Measurements from ENCODE around the gene NPAS4.
A peak's percentile ranks its signal among the peaks of the same experiment; 100 is the strongest.
"Not testable (repeated sequence)": the region's sequence is repeated elsewhere in the genome, so short reads cannot be mapped to it uniquely, and the experiment has no call there.

The NPAS4 gene

DNA sequence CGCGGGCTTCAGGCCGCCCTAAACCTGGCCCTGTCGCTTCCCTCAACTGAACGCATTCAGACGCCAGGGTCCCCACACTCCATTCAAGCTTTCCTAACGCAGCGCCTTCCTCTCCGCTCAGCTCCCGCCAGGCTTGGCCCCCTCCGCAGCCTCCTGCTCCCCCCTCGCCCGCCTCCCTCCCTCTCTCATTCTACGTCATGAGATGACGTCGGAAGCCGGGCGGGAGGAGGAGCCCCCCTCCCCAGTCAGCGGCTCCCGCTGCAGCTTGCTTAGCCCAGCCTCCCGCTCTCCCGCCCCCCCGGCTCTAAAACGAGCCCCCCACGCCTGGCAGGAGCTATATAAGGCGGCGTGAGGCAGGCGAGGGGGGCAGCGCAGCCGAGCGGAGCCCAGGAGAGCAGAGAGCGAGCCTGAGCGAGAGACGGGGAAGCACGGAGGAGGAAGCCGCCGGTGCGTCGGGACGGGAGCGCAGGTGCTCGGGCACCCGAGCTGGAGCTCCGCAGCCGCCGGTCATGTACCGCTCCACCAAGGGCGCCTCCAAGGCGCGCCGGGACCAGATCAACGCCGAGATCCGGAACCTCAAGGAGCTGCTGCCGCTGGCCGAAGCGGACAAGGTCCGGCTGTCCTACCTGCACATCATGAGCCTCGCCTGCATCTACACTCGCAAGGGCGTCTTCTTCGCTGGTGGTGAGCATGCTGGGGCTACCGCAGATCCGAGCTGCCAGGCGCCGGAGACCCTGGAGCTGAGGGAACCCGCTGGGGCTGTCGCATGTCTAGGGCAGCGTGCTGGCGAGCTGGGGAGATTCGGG is at the start of gene NPAS4:
Gene NPAS4, plus strand, starts transcription at position 365 of the 806 bp plus-strand sequence. Its CDS starts 145 bp downstream, at position 510.
- DNase-seq (ENCODE audit: low read depth), result no peak

DNA sequence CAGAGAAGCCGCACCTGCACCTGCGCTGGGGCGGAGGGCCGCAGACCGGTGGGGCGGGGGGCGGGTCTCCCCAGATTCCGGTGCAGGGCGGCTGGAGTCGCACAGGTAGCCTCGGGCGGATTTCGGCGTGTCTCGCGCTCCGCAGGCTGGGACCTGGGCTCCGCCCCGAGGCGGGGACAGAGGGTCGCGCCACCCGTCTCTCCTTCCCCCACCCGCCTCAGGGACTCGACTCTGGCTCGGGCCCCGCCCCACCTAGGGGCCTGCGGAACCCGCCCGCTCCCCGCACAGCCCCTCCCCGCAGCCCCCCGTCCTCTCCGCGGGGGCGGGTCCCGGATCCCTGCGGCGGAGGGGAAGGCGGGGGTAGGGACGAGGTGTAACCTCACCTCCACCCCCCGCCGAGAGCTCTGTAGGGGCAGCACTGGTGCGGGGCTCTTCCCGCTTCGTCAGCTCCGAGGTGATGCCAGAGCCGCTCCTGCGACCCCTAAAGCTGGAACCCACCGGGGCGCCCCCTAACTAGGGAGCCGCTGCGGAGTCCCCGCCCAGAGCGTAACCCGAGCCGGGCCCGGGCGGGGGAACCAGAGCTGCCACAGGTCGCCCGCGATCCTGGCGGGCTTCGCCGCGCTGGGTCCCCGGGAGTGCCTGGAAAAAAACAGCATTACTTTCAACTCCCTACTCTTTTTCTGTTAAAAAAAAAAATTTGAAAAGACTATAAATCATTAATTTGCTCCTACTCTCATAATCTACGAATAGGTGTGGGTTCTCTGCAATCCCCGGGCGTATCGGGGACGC is 49.0 kb upstream of the NPAS4 start, which contains the start of gene SLC29A2:
Gene SLC29A2, minus strand, starts transcription at position 134 of the 789 bp plus-strand sequence. CDS start 169 bp downstream, outside the sequence.
- DNase-seq (ENCODE audit: low read depth), result peak; percentile 59

DNA sequence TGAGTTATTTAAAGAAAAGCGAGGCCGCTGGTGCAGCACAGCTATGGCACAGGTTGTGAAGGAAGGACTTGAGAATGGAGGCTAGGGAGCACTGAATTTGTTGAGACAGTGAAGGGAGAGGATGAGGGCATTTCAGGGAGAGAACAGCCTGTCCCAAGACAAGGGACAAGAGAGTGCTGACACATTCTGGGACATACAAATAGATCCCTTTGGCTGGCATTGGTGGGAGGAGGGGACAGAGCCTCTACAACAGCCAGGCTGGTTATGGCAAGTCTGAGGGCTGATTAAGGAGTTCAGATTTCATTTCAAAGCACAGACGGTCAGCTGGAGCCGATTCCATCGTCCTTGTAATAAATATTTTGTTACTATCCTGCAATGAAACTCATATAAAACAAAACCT is 47.6 kb upstream of the NPAS4 start:
- DNase-seq (ENCODE audit: low read depth), result no peak

DNA sequence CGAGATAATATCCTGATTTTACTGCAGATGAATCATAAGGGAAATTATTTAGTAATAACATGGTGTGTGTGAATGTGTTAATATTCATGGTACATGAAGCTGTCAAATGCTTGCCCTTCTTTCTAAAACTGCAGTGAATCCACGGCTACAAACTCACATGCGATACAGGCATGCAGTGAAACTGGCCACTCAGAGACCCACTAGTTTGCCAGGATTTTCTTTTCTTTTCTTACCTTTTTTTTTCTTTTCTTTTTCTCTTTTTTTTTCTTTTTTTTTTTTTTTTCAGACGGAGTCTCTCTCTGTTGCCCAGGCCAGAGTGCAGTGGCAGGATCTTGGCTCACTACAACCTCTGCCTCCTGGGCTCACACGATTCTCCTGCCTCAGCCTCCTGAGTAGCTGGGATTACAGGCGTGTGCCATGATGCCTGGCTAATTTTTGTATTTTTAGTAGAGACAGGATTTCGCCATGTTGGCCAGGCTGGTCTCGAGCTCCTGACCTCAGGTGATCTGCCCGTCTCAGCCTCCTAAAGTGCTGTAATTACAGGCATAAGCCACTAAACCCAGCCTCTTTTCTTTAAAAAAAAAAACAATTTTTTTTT is 47.0 kb upstream of the NPAS4 start:
- not testable (repeated sequence) for DNase-seq (ENCODE audit: low read depth)

DNA sequence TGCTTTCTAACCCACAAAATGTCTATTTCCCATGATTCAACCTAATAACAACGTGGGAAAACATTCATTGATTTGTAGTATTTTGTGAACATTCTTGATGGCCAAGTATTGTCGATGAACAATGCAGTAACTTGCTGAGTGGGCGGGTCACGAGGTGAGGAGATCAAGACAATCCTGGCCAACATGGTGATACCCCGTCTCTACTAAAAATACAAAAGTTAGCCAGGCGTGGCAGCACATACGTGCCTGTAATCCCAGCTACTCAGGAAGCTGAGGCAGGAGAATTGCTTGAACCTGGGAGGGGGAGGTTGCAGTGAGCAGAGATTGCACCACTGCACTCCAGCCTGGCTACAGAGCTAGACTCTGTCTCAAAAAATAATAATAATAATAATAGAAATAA is 40.6 kb upstream of the NPAS4 start:
- not testable (repeated sequence) for DNase-seq (ENCODE audit: low read depth)

DNA sequence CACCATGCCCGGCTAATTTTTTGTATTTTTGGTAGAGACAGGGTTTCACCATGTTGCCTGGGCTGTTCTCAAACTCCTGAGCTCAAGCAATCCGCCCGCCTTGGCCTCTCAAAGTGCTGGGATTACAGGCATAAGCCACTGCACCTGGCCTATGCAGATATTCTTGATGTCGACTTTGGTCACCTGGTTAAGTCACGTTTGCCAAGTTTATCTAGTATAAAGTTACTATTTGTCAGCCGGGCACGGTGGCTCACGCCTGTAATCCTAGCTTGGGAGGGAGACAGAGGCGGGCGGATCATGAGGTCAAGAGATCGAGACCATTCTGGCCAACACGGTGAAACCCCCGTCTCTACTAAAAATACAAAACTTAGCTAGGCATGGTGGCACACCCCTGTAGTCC is 36.5 kb upstream of the NPAS4 start:
- not testable (repeated sequence) for DNase-seq (ENCODE audit: low read depth)

DNA sequence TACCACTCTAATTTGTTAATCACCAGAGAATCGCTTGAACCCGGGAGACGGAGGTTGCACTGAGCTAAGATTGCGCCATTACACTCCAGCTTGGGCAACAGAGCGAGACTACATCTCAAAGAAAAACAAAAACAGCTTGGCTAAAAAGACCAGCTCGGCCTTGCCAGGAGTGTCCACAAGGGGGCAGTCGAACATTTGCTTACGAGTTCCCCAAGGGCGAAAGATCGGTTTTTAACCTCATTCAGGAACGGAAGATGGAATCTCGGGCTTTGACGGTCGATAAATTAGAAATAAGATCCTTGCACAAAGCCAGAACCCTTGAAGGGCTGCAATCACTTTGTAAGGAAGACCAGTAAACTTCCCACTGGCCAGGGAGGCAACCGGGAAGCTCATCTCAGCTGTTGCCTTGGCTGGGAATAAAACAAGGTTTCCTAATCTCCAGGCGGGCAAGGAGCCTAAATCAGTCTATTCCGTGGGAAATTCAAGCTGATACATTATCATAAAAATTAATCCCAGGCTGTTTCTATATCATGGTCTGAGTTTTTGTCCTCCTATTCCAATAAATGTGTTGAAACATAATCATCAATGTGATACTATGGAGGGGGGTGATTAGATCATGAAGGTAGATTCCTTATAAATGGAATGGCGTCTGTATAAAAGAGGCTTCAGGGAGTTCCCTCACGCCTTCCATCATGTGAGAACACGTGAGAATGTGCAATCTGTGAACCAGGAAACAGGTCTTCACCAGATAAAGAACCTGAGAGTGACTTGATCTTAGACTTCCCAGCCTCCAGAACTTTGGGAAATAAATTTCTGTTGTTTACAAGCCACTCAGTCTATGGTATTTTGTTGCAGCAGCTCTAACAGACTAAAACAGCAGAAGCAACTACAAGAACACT is 34.4 kb upstream of the NPAS4 start:
- peak; percentile 82 for DNase-seq (ENCODE audit: low read depth)

DNA sequence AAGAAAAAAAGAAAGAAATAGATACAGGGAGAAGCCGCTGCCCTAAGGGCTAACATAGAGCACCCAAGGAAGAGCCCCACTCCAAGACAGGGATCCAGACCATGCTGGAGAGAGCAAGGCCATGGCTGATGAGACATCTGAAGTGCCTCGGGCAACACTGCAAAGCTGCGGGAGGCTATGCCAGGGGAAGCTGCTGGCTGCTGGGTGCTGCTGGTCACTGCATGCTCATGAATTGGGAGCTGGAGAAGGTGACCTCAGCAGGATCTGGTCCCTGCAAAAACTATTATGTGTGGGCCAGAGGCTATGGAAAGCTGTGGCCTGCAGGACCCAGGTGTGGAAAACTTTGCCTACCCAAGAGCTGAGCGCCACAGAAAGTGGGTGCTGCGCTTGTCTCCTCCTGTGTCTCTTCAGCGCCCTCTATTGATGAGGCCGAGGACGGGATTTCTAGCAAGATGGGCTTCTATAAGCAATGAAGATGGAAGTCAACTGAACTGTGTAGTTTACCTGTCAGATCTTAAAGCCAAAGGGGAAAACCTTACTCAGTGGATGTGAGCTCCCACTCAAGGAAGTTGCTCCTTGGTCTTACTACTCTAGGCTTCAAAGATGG is 32.0 kb upstream of the NPAS4 start:
- DNase-seq (ENCODE audit: low read depth), result peak; percentile 62

DNA sequence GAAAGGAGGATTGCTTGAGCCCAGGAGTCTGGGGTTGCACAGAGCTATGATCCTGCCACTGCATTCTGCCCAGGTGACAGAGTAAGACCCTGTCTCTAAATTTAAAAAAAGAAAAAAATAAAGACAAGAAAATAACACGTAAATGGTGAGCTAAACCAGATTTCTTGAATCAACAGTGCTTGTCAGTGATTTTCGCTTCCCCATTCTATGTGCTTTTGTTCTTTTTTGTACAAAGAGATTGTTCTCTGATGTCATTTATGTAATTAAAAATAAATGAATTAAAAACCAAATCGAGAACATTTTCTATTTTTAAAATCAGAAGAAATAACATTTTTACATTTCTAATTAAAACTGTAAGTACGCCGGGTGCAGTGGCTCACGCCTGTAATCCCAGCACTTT is 29.5 kb upstream of the NPAS4 start:
- DNase-seq (ENCODE audit: low read depth), result no peak

DNA sequence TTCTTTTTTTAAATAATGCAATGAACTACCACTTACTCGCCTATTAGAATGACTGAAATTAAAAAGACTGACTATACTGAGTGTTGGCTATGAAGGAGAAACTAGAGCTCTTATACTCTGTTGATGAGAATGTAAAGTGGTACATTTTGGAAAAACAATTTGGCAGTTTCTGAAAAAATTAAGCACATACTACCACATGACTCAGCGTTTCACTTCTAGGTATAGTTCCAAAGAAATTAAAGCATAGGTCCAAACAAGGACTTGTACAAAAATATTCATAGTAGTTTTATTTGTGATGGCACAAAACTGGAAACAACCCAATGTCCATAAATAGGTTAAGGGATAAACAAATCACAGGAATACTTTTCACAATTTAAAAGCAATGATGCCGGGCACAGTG is 26.9 kb upstream of the NPAS4 start:
- DNase-seq (ENCODE audit: low read depth), result no peak

DNA sequence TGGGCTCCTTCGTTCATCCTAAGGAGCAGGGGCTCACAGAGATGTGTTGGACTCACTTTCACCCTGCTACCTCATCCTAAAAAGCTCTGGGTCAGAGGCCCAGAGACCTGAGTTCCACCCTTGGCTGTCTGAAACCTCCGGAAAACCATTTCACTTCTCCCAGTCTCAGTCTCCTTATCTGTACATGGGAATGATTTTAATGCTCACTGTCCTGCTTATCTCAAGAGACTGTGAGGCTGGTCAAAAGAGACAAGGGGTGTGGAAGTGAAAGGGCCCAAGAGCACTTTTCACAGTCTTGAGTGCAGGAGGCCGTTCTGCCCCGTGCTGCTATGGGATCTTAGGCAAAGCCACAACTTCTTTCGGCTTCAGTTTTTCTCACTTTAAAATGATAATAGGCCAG is 13.2 kb upstream of the NPAS4 start:
- no peak for DNase-seq (ENCODE audit: low read depth)

DNA sequence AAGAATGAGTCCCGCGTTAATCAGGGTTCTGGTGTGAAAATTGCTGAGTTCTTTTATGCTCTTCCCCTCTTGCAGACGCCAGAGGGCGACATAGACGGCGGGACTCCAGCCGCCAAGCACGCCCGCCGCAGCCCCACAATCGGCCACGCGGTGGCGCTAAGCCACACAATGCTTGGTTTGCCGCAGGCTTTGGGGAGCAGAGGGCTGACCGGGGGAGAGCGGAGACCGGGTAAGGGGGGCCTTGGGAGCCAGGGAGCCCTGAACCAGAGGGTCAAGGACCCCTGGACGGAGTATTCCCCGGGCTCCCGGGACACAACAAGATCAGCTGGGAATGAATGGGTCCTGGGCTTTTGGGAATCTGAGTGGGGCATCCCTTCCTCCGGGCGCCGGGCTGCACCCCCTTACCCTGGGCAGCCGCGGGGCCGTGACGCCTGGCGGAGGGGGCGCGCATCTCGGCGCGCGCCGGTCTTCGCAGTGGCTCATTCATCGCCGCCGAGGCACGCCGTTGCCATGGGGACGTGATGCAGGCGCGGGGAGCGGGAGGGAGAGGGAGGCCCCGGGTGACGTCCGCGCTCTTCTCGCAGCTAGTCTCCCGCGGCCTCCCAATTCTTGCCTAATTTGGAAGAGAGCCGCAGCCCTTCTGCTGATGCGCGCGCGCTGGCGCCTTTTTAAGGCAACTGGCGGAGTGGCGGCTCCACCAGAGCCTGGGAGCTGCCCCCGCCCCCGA is 12.2 kb upstream of the NPAS4 start:
- DNase-seq (ENCODE audit: low read depth), result peak; percentile 94

DNA sequence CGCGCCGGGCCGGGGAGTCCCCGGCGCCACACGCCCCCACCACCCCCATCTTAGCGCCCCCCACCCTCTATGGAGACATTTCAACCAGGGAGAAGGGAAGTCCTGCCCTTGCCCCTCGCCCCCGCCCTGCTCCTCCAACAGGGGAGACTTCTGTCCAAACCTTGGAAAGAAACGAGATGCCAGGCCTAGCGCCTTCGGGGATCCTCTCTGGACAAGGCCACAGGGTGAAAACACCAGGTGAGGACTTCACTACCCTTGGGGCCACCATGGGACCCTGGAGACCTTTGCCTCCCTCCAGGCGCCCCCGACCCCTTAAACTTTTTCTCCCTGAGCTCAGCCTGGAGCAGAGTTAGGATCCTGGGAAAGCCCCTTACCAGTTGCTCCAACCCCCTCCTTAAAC is 11.6 kb upstream of the NPAS4 start:
- no peak for DNase-seq (ENCODE audit: low read depth)

DNA sequence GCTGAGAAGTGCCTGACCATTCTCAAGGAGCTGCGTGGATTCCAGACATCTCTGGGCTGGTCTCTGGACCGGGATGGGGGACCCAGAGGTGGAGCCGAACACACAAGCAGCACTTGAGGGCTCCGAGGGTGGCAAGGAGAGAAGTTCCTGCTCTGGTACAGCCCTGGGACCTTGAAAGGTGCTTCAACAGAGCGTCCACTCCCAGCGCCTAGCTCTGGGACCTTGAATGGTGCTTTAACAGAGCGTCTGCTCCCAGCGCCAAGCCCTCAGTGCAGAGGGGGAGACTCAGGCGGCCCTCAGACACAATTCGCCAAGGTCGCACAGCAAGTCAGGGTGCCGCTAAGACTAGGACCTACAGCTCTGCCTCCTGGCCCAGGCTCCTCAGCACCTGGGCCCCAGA is 10.6 kb upstream of the NPAS4 start:
- DNase-seq (ENCODE audit: low read depth), result no peak

DNA sequence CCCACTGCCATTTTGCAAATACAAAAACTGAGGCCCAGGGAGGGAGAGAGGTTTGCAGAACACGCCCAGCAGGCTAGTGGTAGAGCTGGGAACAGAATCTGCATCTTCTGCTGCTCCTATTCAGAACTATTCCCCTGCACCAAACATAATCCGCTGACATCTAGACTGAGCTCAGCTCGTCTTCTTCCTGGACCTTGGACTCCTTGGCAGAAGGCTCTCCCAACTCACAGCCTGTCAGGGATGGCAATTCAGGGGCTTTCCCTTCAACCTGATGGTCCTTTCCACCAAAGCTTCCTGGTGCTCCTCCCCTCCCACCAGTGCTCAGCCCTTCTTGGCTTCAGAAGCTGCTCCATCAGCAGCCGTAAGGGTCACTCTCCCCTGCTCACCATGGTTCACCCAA is 9.5 kb upstream of the NPAS4 start:
- DNase-seq (ENCODE audit: low read depth), result no peak

DNA sequence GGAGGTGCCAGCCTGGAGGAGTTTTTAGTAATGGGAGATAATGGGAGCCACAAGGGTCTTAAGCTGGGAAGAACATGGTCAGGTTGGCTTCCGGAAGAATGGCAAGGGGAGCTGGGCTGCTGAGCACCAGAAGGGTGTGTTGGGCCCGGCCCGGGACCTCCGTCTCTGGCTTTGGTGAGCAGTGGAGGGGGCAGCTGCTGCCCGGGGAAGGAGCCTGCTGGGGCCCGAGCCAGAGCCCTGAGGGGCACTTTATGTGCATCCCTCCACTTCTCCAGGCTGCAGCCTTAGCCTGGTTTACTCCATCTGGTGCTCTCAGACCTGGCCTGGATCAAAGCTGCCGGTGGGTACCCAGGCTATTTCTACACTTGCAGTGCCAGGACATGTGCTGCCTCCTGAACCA is 8.7 kb upstream of the NPAS4 start:
- DNase-seq (ENCODE audit: low read depth), result no peak

DNA sequence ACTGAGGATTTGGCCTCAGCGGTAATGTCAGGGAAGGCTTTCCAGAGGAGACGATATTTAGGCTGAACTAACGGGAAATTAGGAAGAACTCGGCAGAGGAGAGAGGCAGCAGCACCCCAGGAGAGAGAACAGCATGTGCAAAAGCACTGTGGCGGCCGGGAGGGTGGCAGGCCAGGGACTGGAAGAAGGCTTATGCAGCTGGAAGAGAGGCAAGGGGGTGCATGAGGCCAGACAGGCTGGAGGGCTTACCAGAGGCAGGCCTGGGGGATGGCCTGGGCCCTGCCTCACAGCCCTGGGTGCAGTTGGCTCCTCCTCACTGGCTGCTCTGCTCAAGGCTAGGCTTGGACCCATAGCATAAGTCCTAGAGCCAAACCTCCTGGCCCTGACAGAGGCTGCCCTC is 7.7 kb upstream of the NPAS4 start:
- DNase-seq (ENCODE audit: low read depth), result no peak

DNA sequence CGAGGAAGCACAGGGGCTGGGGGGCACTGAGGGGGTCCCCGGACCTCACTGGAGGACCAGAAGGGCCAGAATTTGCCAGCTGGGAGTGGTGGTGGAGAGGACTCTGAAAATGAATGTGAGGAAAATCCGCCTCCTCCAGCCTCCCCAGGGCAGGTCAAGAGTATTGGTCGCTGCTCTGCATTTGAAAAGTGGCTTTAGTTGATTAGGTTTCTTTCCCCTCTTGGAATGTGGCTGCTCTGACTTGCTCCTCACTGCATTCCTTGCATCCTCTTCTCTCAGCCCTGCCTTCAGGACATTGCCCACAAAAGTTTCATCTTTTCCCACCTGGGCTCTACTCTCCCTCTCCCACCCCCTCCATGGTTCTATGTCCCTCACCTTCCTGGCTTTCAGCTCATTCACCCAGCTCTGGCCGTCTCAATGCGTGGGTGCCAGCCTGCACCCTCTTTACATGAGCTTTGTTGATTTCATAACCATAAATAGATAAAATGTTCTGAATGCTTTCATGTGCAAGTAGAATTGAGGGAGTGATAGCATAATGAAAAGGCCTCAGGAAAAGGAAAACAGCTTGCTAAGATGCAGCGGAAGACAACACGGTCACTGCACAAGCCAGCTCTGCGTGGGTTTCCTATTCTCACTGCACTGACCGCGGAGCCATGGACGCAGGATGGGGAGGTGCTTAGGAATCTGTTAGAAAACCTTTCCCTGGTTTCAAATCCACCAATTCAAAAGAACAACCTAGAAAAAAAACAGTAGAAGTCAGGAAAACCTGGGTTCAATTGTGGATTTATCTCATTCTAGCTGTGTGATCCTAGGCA is 6.5 kb upstream of the NPAS4 start:
- DNase-seq (ENCODE audit: low read depth), result no peak

DNA sequence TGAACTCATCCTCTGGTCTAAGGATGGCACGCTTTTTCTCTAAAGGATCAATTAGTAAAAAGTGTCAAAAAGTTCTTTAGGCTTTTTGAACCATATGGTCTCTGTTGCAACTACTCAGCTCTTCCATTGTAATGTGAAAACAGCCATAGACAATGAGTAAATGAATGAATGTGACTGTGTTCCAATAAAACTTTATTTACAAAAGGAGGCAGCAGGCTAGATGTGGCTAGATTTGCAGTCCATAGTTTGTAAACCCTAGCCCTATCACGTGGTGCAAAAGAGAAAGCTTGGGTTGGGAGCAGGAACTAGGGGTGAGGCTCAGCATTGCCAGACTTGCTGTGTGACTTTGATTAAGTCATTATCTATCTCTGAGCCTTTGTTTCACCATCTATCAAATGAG is 5.4 kb upstream of the NPAS4 start:
- DNase-seq (ENCODE audit: low read depth), result no peak

DNA sequence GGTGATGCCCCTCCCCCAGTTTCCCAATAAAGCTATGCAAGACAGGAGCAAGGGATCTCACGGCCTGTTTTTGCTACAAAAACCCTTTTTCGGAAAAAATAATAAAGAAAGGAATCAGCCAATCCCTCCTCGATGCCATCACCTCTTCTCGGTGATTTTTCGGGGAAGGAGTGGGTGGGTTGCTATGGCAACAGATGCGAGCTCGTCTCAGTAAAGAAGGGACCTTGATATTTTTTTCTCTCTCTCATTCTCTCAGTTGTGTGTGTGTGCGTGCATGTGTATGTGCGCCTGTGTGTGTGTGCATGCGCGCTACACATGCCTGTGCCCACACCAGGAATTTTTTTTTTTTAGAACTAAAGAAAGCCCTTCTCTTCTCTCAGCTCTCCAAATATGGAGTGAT is 3.8 kb upstream of the NPAS4 start:
- DNase-seq (ENCODE audit: low read depth), result no peak

All from activated T-cell treated with anti-CD3 and anti-CD28 coated beads for 1 hour (primary cell).